H1 (cell line): ENCODE data around the gene CDC14B. TPM values are rescaled to one million over a fixed set of nuclear protein-coding genes. Genes with fewer than 3 reads are reported as not detected.

Experiments
- CTCF ChIA-PET: fragments of 300-600 bp; sonication (Branson Sonifier 250); formaldehyde crosslinking; loops from one replicate; lab custom pipeline; 2021; ENCODE audit not compliant: partially characterized antibody; lab: Charles Lee
- POLR2A ChIA-PET: fragments of 300-600 bp; sonication (Branson Sonifier 250); formaldehyde crosslinking; loops from one replicate; lab custom pipeline; 2021; ENCODE audit warnings: inconsistent platforms; ENCODE audit not compliant: partially characterized antibody; lab: Charles Lee
- DNase-seq, 2 experiments: peaks; one replicate each; pipeline versions ENCODE4 v3.0.0 to v3.0.0-alpha.2; 2010 to 2022; ENCODE audit warnings: low spot score in 2 of 2, low read depth in 1 of 2, mixed read lengths in 1 of 2
- FAIRE-seq: peaks from 2 replicates; lab custom pipeline; 2011; peaks lifted over from hg19 to GRCh38; lab: Jason Lieb, UNC
- H2AFZ ChIP-seq: 2 replicates; pipeline ENCODE4 v1.8.1; 2012; ENCODE audit warnings: low read length, inconsistent platforms
- H2AK5ac ChIP-seq: 2 replicates; pipeline ENCODE4 v1.6.1; 2013; ENCODE audit warnings: low read depth, low read length
- H2BK120ac ChIP-seq: replicated peaks from 2 replicates; pipeline ENCODE3; 2013; ENCODE audit warnings: low read depth, low read length, inconsistent platforms
- H2BK12ac ChIP-seq: 2 replicates; pipeline ENCODE4 v1.6.1; 2013; ENCODE audit warnings: low read depth, low read length
- H2BK15ac ChIP-seq: 2 replicates; pipeline ENCODE4 v1.6.1; 2013; ENCODE audit warnings: low read length
- H2BK20ac ChIP-seq: 2 replicates; pipeline ENCODE4 v1.6.1; 2013; ENCODE audit warnings: low read length
- H2BK5ac ChIP-seq: 2 replicates; pipeline ENCODE4 v1.6.1; 2013; ENCODE audit warnings: low read depth, low read length
- H3K14ac ChIP-seq: 2 replicates; pipeline ENCODE4 v1.6.1; 2013; ENCODE audit warnings: inconsistent platforms; ENCODE audit not compliant: insufficient read length
- H3K18ac ChIP-seq: 2 replicates; pipeline ENCODE4 v1.6.1; 2013; ENCODE audit warnings: low read length; ENCODE audit errors: extremely low read depth
- H3K23ac ChIP-seq: 2 replicates; pipeline ENCODE4 v1.6.1; 2013; ENCODE audit warnings: inconsistent platforms; ENCODE audit not compliant: insufficient read length
- H3K23me2 ChIP-seq: 2 replicates; pipeline ENCODE4 v1.6.1; 2013; ENCODE audit warnings: low read depth, low read length
- H3K27ac ChIP-seq: 2 replicates; pipeline ENCODE4 v1.6.1; 2011; ENCODE audit warnings: low read depth, low read length, inconsistent platforms
- H3K27me3 ChIP-seq, 4 experiments: replicated peaks in 1 of 4; 1 replicate in 1 of 4; 2 replicates in 3 of 4; pipeline versions ENCODE4 v1.6.1 to v1.8.1; 2011 to 2013; ENCODE audit warnings: low read length in 3 of 4, mild to moderate bottlenecking in 3 of 4, inconsistent platforms in 2 of 4, mixed read lengths in 2 of 4, moderate library complexity in 1 of 4; ENCODE audit not compliant: control insufficient read depth in 3 of 4, insufficient read depth in 3 of 4; ENCODE audit errors: extremely low read depth in 1 of 4
- H3K36me3 ChIP-seq, 4 experiments: 2 replicates each; pipeline versions ENCODE4 v1.6.1 to v1.8.1; 2011 to 2013; ENCODE audit warnings: mild to moderate bottlenecking in 4 of 4, low read length in 3 of 4, moderate library complexity in 2 of 4, control low read depth in 1 of 4, inconsistent platforms in 1 of 4; ENCODE audit not compliant: insufficient read depth in 4 of 4, control insufficient read depth in 2 of 4
- H3K4ac ChIP-seq: replicated peaks from 2 replicates; pipeline ENCODE3; 2013; ENCODE audit warnings: low read length, low read depth, mixed read lengths, inconsistent platforms; ENCODE audit not compliant: insufficient read length
- H3K4me1 ChIP-seq, 4 experiments: replicated peaks in 1 of 4; 1 replicate in 1 of 4; 2 replicates in 3 of 4; pipeline versions ENCODE4 v1.6.1 to v1.8.1; 2011 to 2013; ENCODE audit warnings: low read length in 3 of 4, inconsistent platforms in 2 of 4, mixed read lengths in 1 of 4; ENCODE audit not compliant: insufficient read depth in 4 of 4, control insufficient read depth in 3 of 4
- H3K4me2 ChIP-seq, 2 experiments: 2 replicates each; pipeline versions ENCODE4 v1.6.1 to v1.8.1; 2011 to 2013; ENCODE audit warnings: low read depth in 2 of 2, low read length in 2 of 2, control low read depth in 1 of 2, inconsistent platforms in 1 of 2, mild to moderate bottlenecking in 1 of 2; ENCODE audit not compliant: insufficient read depth in 1 of 2
- H3K4me3 ChIP-seq, 4 experiments: fragments of 200-600, 300-600 bp in 1 of 4; sonication (generic), shearing (Covaris generic), sonication (Bioruptor Twin) in 1 of 4; 2 replicates each; pipeline versions ENCODE4 v1.5.1 to v1.8.1; 2011 to 2016; ENCODE audit warnings: low read length in 4 of 4, low read depth in 3 of 4, control low read depth in 2 of 4, inconsistent platforms in 2 of 4, mild to moderate bottlenecking in 2 of 4, mixed read lengths in 1 of 4, moderate library complexity in 1 of 4; ENCODE audit not compliant: insufficient read depth in 2 of 4; ENCODE audit errors: extremely low read depth in 1 of 4
- H3K56ac ChIP-seq: replicated peaks from 2 replicates; pipeline ENCODE3; 2013; ENCODE audit warnings: low read depth, mild to moderate bottlenecking, mixed read lengths, low read length, inconsistent platforms; ENCODE audit not compliant: insufficient read length
- H3K79me1 ChIP-seq: 2 replicates; pipeline ENCODE4 v1.6.1; 2013; ENCODE audit warnings: low read depth, low read length, control low read depth
- H3K79me2 ChIP-seq, 2 experiments: 2 replicates each; pipeline versions ENCODE4 v1.6.1 to v1.8.1; 2012 to 2013; ENCODE audit warnings: low read length in 2 of 2, mild to moderate bottlenecking in 2 of 2, inconsistent platforms in 1 of 2; ENCODE audit not compliant: insufficient read depth in 2 of 2, control insufficient read depth in 1 of 2
- H3K9ac ChIP-seq, 4 experiments: replicated peaks in 1 of 4; 1 replicate in 1 of 4; 2 replicates in 3 of 4; pipeline versions ENCODE4 v1.6.1 to v1.8.1; 2011 to 2013; ENCODE audit warnings: low read depth in 3 of 4, low read length in 3 of 4, control low read depth in 2 of 4, mild to moderate bottlenecking in 2 of 4, moderate library complexity in 2 of 4, inconsistent platforms in 1 of 4; ENCODE audit errors: extremely low read depth in 1 of 4
- H3K9me3 ChIP-seq, 2 experiments: 2 replicates each; pipeline versions ENCODE4 v1.6.1 to v1.8.1; 2012 to 2013; ENCODE audit warnings: mild to moderate bottlenecking in 2 of 2, moderate library complexity in 2 of 2, control low read depth in 1 of 2, inconsistent platforms in 1 of 2, low read depth in 1 of 2, low read length in 1 of 2, mixed read lengths in 1 of 2; ENCODE audit not compliant: insufficient read depth in 2 of 2
- H4K20me1 ChIP-seq, 2 experiments: replicated peaks in 1 of 2; 2 replicates each; pipeline versions ENCODE3 to v1.8.1; 2011 to 2013; ENCODE audit warnings: inconsistent platforms in 2 of 2, low read length in 2 of 2, mild to moderate bottlenecking in 1 of 2; ENCODE audit not compliant: insufficient read depth in 2 of 2, control insufficient read depth in 1 of 2
- H4K5ac ChIP-seq: 2 replicates; pipeline ENCODE4 v1.6.1; 2013; ENCODE audit warnings: low read length, low read depth, mixed read lengths, inconsistent platforms; ENCODE audit not compliant: insufficient read length
- H4K8ac ChIP-seq: 2 replicates; pipeline ENCODE4 v1.8.0; 2013; ENCODE audit warnings: mild to moderate bottlenecking, moderate library complexity, low read length, inconsistent platforms; ENCODE audit not compliant: insufficient read depth; ENCODE audit errors: extremely low read depth
- H4K91ac ChIP-seq: replicated peaks from 2 replicates; pipeline ENCODE3; 2013; ENCODE audit warnings: low read length, mixed read lengths, inconsistent platforms; ENCODE audit not compliant: insufficient read length
- MAFK ChIP-seq: IDR thresholded peaks from 2 replicates; pipeline ENCODE4 v1.6.1; 2012; ENCODE audit warnings: low read depth, mild to moderate bottlenecking, improper control_type of control experiment, low read length
- RBBP5 ChIP-seq: IDR thresholded peaks from 2 replicates; pipeline ENCODE4 v1.7.1; 2012; ENCODE audit warnings: low read depth, mild to moderate bottlenecking, inconsistent platforms, low read length, moderate library complexity, borderline replicate concordance
- RNF2 ChIP-seq: fragments of 200-900, 300-1000 bp; sonication (generic); IDR thresholded peaks from 2 replicates; pipeline ENCODE4 v1.7.1; 2016; ENCODE audit warnings: borderline replicate concordance, low read depth, mild to moderate bottlenecking, antibody characterized with exemption, low read length; ENCODE audit not compliant: poor library complexity, severe bottlenecking; ENCODE audit errors: missing control alignments
- SIN3A ChIP-seq, 2 experiments: IDR thresholded peaks in 1 of 2; conservative IDR thresholded peaks in 1 of 2; 2 replicates each; pipeline ENCODE4 v1.6.1; 2011 to 2012; ENCODE audit warnings: low read length in 2 of 2, improper control_type of control experiment in 1 of 2, low read depth in 1 of 2, mild to moderate bottlenecking in 1 of 2
- WGBS, 2 experiments: shearing (Covaris generic) in 1 of 2; methylation state at CpG; one replicate each; pipeline versions ENCODE4 v1.1.6 to v1.1.7; 2013 to 2015; ENCODE audit warnings: low lambda C conversion rate in 2 of 2, mixed read lengths in 2 of 2, inconsistent platforms in 1 of 2, low coverage in 1 of 2, missing lambda C conversion rate in 1 of 2; ENCODE audit not compliant: insufficient replicate concordance in 2 of 2, insufficient coverage in 1 of 2, insufficient read length in 1 of 2; ENCODE audit errors: extremely low coverage in 1 of 2, missing lambda C conversion rate in 1 of 2; 5-methylcytosine and 5-hydroxymethylcytosine counted together
- polyA plus RNA-seq, 7 experiments: library from polyadenylated mRNA; depleted of rRNA in 3 of 7; stranded (reverse) in 5 of 7; unstranded in 2 of 7; fragments of >200 nt in 5 of 7; fragments of 200-250 nt in 2 of 7; gene quantifications; 1 replicate in 5 of 7; 2 replicates in 1 of 7; 4 replicates in 1 of 7; pipeline versions ENCODE4 v1.2.1 to v1.2.3, GENCODE V29; 2011 to 2013; ENCODE audit warnings: missing spikeins in 2 of 7, mixed read lengths in 2 of 7
- total RNA-seq: library from RNA; stranded (reverse); fragmentation: NEBNext Ultra II Directional; extraction: Animal tissue kit (Norgen Biotek cat#: 25700); gene quantifications from 2 replicates; pipeline ENCODE4 v1.2.1, GENCODE V29; 2021

CDC14B gene
- total and polyA plus RNA-seq, 2 of the 8 experiments (the other 6 are each of a cell fraction or from before 2014, with no cell fraction given) = 17.2 to 44.6 TPM

DNA sequence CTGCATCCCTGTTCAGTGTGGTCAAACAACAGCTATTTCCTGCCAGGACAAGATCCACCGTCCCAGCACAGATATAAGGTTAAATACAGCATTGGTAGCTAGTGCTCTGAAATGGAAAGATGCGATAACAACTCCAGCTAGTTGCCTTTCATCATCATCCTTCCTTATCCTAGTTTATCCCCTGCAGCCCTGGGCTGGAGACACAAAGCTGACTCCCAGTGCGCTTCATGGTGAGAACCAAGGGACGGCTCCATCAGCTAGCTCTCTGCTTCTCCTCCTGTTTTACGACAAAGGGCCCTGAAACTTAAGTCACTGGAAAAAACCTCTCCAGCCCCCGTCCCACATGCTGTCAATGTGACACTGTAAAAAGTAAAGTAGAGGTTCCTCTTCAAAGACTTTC, 37.9 kb downstream of the CDC14B start:
- H3K23me2 ChIP-seq = no peaks in the 10 kb centered on the region
- H3K4ac ChIP-seq = no peak overlapping the region
- H3K4me3 ChIP-seq = no peak overlapping the region
- H2AFZ ChIP-seq = no peak overlapping the region
- H3K4me2 ChIP-seq = no peak overlapping the region
- no peak for FAIRE-seq
- no peak overlapping the region for H2BK12ac ChIP-seq
- H3K79me1 ChIP-seq = no peaks in the 10 kb centered on the region
- ChIA-PET CTCF (interaction anchor here (0.8 to 1.5 kb wide), 4 partner anchors 9 to 163 kb away, joined by 3 to 4 read pairs (median 3); no protein-coding TSS in a partner anchor), POLR2A (no interaction called here)
- 0 out of 2 replicates have a peak overlapping the region, but pooled peaks have one; percentile 48 for H2BK20ac ChIP-seq
- H3K36me3 ChIP-seq = no peaks in the 10 kb centered on the region
- no peak overlapping the region for H3K23ac ChIP-seq
- DNase-seq = no peak
- H3K14ac ChIP-seq = no peak overlapping the region
- H2BK120ac ChIP-seq = no peak overlapping the region
- no peak overlapping the region for H3K18ac ChIP-seq
- H3K27me3 ChIP-seq = no peaks in the 10 kb centered on the region
- peaks cover 0 to 8% (median 4%) of the 10 kb centered on the region in 4 experiments; a peak in 3 of 7 replicates for H3K4me1 ChIP-seq
- H4K5ac ChIP-seq = no peak overlapping the region
- H3K9ac ChIP-seq = 0 out of 7 replicates have a peak overlapping the region, but pooled peaks of 2 of the 4 experiments have one; percentile 1 to 50
- no peak overlapping the region for H3K27ac ChIP-seq
- no peak overlapping the region for H2AK5ac ChIP-seq
- H4K91ac ChIP-seq = no peak overlapping the region
- H3K9me3 ChIP-seq = no peaks in the 10 kb centered on the region
- H3K79me2 ChIP-seq = peaks cover 0 to 71% of the 10 kb centered on the region in 2 experiments; a peak in 2 of 4 replicates
- TF ChIP-seq SIN3A (conservative IDR thresholded peaks at IDR 0.05 in 1 of 2, IDR thresholded peaks at IDR 0.05 in 1 of 2; ENCODE audit: low read depth in 1 of 2, low read length in 2 of 2) (no peak), MAFK (no peak), RNF2 (no peak), RBBP5 (no peak)
- H2BK15ac ChIP-seq = no peak overlapping the region
- H4K20me1 ChIP-seq = peaks cover 1 to 2% of the 10 kb centered on the region in 2 experiments
- WGBS, 2 experiments = 87% methylated on average over 6 of the region's 6 CpGs; no CpG with 5 or more reads in 1 of the 2 experiments
- no peak overlapping the region for H3K56ac ChIP-seq
- H2BK5ac ChIP-seq = no peak overlapping the region
- no peak overlapping the region for H4K8ac ChIP-seq
